Measurements from ENCODE around the gene CCNL1. TPM values are rescaled to one million over a fixed set of nuclear protein-coding genes. Genes with fewer than 3 reads are reported as not detected.

Gene CCNL1
- total and polyA plus RNA-seq, 2 donors (not counting 3 experiments of a cell fraction or from before 2014, with no cell fraction given), result 119 to 137 TPM

GRCh38 chr3:157117875-157118654 lies 41.9 kb downstream of the CCNL1 start:
- Histone ChIP-seq H3K27ac (ENCODE audit: insufficient read depth, low read depth, low read length) (no peak overlapping the region), H3K4me3 (replicated peaks in 1 of 3; ENCODE audit: insufficient read depth in 1 of 3, low read depth in 1 of 3, low read length in 3 of 3) (no peak overlapping the region), H3K27me3 (ENCODE audit: control insufficient read depth in 2 of 2, insufficient read depth in 2 of 2, low read length in 2 of 2) (no peaks in the 10 kb centered on the region), H3K9ac (replicated peaks; ENCODE audit: extremely low read depth, insufficient read depth, low read length) (no peak overlapping the region), H3K79me2 (ENCODE audit: control insufficient read depth, insufficient read depth, low read length) (no peaks in the 10 kb centered on the region), H2AFZ (ENCODE audit: low read depth, low read length) (no peak overlapping the region), H3K4me1 (ENCODE audit: control insufficient read depth, extremely low read depth, insufficient read depth, low read length) (peaks cover 17% of the 10 kb centered on the region), H3K9me1 (replicated peaks; ENCODE audit: control insufficient read depth, extremely low read depth, insufficient read depth, low read length) (no peaks in the 10 kb centered on the region), H3K9me3 (replicated peaks; ENCODE audit: control insufficient read depth, insufficient read depth, low read length) (no peaks in the 10 kb centered on the region), H4K20me1 (replicated peaks; ENCODE audit: control insufficient read depth, extremely low read depth, insufficient read depth, low read length) (no peaks in the 10 kb centered on the region), H3K4me2 (ENCODE audit: insufficient read depth, low read length) (no peak overlapping the region), H3K36me3 (ENCODE audit: control insufficient read depth in 2 of 2, extremely low read depth in 1 of 2, insufficient read depth in 2 of 2, low read length in 2 of 2) (no peaks in the 10 kb centered on the region)
- POLR2A ChIA-PET, result no interaction called here
- TF ChIP-seq POLR2AphosphoS5 (IDR thresholded peaks at IDR 0.05; ENCODE audit: insufficient read depth, low read depth, low read length) (no peak), MYC (IDR thresholded peaks at IDR 0.05; ENCODE audit: low read depth, low read length) (no peak), JUN (IDR thresholded peaks at IDR 0.05; ENCODE audit: borderline replicate concordance, insufficient read depth, insufficient read length, low read depth) (no peak), FOS (IDR thresholded peaks at IDR 0.05; ENCODE audit: borderline replicate concordance, insufficient read depth, low read length) (no peak), MAX (IDR thresholded peaks at IDR 0.05; ENCODE audit: insufficient read depth, insufficient read length) (no peak), GATA2 (IDR thresholded peaks at IDR 0.05; ENCODE audit: insufficient read depth, insufficient read length, low read depth, low read length) (no peak), EZH2 (IDR thresholded peaks at IDR 0.05; ENCODE audit: borderline replicate concordance, low read depth, low read length, severe bottlenecking) (no peak), POLR2A (IDR thresholded peaks at IDR 0.05; ENCODE audit: low read depth, low read length) (no peak), CTCF (IDR thresholded peaks at IDR 0.05; ENCODE audit: extremely low read depth in 1 of 2, insufficient read depth in 1 of 2, low read depth in 1 of 2, low read length in 2 of 2) (no peak)
- FAIRE-seq (no peak), DNase-seq (ENCODE audit: low read depth, low spot score) (no peak)
- intact Hi-C loops (cut with micrococcal nuclease), result no loop called here
- CTCF ChIA-PET, result interaction anchor here (0.7 to 3.9 kb wide), 7 partner anchors 8 to 29 kb away, joined by 3 to 19 read pairs (median 4); no protein-coding TSS in a partner anchor
- BruUV-seq (replicated peaks), result no TSS peak
- dilution Hi-C loops (cut with MboI; ENCODE audit: extremely low pct_ligation_motif_present, low sequenced_read_pairs), result no loop called here

Data from endothelial cell of umbilical vein (primary cell).